PFSK-1 (cell line): Measurements from ENCODE around the gene KCNQ1.

Experiments used
- FOXP2 ChIP-seq: optimal IDR thresholded peaks from 2 replicates; pipeline ENCODE3; 2011; ENCODE audit warnings: borderline replicate concordance, control low read depth, inconsistent platforms; ENCODE audit not compliant: insufficient read depth; ENCODE audit errors: extremely low read length, extremely low read depth
- POLR2AphosphoS5 ChIP-seq: IDR thresholded peaks from 2 replicates; pipeline ENCODE4 v1.6.1; 2012; ENCODE audit warnings: low read depth, mild to moderate bottlenecking, control low read depth, low read length, moderate library complexity
- SIN3A ChIP-seq: IDR thresholded peaks from 2 replicates; pipeline ENCODE4 v1.6.1; 2012; ENCODE audit warnings: mild to moderate bottlenecking, low read length, moderate library complexity, borderline replicate concordance; ENCODE audit not compliant: insufficient read depth
- TAF1 ChIP-seq: IDR thresholded peaks from 2 replicates; pipeline ENCODE4 v1.6.1; 2012; ENCODE audit warnings: low read length, control low read depth, borderline replicate concordance; ENCODE audit not compliant: insufficient read depth
- TF ChIP-seq, protein P1 (sequence below), 2 experiments: IDR thresholded peaks; 2 replicates each; pipeline versions ENCODE4 v1.6.1 to v1.8.0; 2011 to 2012; ENCODE audit warnings: low read depth in 2 of 2, low read length in 2 of 2, control low read depth in 1 of 2, inconsistent platforms in 1 of 2, mild to moderate bottlenecking in 1 of 2, moderate library complexity in 1 of 2; ENCODE audit not compliant: insufficient read depth in 1 of 2

The KCNQ1 gene

DNA sequence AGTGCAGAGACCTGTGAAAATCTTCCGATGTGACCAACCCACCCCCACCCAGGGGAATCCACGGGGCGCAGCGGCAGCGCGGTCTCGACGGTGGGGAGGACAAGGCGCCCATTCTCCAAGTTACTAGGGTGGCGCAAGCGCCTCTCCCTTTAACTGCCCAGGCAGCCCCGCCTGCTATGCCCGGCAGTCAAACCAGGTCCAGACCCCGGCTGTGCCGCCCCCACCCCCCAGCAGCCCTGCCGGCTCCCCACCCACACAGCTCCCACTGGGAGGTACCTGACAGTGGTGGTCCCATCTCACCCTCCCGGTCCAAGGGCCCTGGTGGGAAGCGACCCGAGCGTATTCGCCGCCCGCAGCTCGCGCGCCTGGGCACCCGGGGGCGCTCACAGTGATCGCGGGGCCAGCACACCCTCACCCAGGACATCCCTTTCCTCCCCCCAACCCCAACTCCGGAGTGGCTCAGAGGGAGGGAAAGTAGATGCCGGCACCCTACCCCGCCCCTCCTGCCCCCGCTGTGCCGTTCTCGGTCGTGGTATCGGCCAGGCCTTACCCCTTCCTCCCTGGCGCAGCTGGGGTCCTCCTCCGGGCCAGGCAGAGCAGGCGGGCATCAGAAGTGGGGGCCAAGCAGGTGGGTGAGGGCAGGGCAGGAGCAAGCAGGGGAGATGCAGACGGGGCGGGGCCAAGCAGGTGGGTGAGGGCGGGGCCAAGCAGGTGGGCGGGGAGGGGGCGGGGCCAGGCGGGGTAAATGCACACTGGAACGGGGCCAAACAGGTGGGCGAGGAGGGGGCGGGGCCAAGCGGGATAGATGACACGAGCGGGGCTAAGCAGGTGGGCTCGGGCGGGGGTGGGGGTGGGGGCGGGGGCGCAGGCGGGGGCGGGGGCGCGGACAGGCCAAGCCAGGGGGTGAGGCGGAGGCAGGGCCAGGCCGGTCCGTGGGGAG, 657 bp upstream of the KCNQ1 start, which contains the start of gene TRPM5:
TSS of gene TRPM5 (minus strand) at position 634 of the 940 bp plus-strand sequence. CDS start 21,478 bp downstream, outside the sequence.
- TF ChIP-seq, protein P1, sequence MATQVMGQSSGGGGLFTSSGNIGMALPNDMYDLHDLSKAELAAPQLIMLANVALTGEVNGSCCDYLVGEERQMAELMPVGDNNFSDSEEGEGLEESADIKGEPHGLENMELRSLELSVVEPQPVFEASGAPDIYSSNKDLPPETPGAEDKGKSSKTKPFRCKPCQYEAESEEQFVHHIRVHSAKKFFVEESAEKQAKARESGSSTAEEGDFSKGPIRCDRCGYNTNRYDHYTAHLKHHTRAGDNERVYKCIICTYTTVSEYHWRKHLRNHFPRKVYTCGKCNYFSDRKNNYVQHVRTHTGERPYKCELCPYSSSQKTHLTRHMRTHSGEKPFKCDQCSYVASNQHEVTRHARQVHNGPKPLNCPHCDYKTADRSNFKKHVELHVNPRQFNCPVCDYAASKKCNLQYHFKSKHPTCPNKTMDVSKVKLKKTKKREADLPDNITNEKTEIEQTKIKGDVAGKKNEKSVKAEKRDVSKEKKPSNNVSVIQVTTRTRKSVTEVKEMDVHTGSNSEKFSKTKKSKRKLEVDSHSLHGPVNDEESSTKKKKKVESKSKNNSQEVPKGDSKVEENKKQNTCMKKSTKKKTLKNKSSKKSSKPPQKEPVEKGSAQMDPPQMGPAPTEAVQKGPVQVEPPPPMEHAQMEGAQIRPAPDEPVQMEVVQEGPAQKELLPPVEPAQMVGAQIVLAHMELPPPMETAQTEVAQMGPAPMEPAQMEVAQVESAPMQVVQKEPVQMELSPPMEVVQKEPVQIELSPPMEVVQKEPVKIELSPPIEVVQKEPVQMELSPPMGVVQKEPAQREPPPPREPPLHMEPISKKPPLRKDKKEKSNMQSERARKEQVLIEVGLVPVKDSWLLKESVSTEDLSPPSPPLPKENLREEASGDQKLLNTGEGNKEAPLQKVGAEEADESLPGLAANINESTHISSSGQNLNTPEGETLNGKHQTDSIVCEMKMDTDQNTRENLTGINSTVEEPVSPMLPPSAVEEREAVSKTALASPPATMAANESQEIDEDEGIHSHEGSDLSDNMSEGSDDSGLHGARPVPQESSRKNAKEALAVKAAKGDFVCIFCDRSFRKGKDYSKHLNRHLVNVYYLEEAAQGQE (IDR thresholded peaks at IDR 0.05; ENCODE audit: insufficient read depth in 1 of 2, low read depth in 2 of 2, low read length in 2 of 2): no peak
- TF ChIP-seq TAF1: no peak
- no peak for TF ChIP-seq FOXP2
- no peak for TF ChIP-seq SIN3A
- no peak for TF ChIP-seq POLR2AphosphoS5

DNA sequence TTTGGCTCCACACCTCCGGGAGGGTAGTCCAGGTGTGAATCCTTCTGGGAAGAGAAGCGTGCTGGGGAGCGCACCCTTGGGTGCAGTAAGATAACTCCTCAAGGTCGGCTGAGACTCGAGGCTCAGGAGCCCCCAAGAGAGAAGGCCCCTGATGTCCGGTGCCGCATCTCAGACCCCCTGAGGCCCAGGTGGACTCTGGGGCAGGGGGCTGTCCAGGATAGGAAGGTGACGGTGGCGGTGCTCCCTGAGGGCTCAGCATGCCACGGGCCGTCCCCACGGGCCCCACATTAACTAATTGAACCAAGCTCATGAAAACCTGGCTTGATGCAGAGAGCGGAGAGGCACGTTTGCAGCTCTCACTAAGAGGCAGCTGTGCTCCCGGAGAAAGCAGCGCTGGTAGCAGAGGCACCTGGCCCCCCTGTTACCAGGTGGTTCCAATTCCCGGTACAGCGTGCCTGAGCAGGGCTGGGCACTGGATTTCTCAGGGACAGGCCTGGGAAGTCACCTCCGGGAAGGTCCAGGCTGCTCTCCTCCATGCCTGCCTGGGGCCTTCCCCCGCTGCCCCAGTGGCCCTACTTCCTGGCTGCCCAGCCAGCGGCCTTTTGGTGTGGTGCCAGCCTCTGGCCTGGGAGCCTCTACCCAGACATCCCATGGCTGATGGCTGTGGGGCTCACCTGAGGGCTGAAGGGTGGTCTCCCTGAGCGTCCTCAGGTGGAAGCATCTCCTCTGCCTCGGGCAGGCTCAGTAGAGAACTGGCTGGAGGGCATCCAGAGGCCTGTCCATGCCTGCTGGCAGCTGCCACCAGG, 1.1 kb downstream of the KCNQ1 start:
- TF ChIP-seq, protein P1 (IDR thresholded peaks at IDR 0.05; ENCODE audit: insufficient read depth in 1 of 2, low read depth in 2 of 2, low read length in 2 of 2): no peak
- TF ChIP-seq POLR2AphosphoS5: no peak
- TF ChIP-seq FOXP2: no peak
- no peak for TF ChIP-seq SIN3A
- no peak for TF ChIP-seq TAF1

DNA sequence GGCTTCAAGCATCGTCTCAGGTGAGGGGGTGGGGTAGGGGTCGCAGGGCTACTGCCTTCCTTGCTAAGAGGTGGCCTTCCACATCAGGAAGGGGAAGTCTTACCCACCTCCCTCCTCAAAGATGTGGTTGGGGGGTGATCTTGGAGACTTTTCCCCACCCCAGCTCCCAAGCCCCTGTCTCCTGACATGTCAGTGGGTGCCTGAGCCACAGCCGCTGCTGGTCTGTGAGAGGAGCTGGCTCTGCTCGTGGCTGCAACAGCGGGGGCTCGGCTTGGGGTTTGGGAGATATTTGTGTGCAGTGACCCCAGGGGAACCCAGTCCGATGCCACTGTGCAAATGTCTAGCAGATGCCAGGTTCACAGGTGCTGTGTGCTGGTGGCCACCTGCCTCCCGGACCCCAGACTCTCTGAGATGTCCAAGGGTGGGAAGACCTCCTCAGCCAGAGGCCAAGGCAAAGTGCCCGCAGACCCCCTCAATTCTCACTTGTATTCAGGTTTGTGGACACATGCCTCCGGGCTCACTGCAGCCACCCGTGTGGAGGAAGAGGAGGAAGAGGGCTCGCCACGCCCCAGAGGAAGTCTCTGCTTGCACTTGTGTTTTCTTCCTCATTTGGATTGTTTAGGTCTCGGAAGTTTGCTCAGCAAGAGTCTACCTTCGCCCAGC, 1.9 kb downstream of the KCNQ1 start:
- TF ChIP-seq FOXP2: no peak
- no peak for TF ChIP-seq POLR2AphosphoS5
- no peak for TF ChIP-seq SIN3A
- TF ChIP-seq TAF1: no peak
- TF ChIP-seq, protein P1 (IDR thresholded peaks at IDR 0.05; ENCODE audit: insufficient read depth in 1 of 2, low read depth in 2 of 2, low read length in 2 of 2): no peak

DNA sequence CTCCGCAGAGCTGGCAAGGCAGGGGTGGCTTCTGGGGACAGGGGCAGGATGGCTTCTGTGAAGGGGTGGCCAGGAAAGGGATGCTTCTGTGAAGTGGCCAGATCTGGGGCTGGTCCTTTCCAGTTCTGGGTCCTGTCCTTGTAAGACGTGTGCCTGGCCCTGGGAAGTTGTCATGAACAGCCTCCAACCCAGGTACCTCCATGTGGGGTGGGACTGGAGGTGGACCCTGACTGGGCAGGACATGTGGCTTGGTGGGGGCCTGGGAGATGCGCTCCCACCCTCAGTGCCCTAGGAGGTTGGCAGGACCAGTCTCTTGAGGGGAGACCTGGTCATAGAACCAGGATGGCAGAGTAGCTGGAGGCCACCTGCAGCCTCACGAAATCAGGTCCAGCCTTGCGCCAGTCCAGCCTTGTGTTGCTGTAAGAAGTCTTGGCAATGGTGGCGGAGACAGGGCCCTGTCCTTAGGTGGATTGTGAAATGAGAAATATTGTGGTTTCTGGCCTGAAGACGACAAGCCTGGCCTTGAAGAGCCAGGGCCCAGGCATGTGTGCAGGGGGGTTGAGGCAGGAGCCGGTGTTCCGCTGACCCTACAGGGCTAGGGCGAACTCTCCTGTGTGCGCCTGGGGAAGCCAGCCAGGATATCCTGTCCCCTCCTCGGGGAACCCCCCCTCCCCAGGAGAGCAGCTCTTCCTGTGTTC, 2.6 kb downstream of the KCNQ1 start:
- TF ChIP-seq FOXP2: no peak
- TF ChIP-seq SIN3A: no peak
- TF ChIP-seq, protein P1 (IDR thresholded peaks at IDR 0.05; ENCODE audit: insufficient read depth in 1 of 2, low read depth in 2 of 2, low read length in 2 of 2): no peak
- no peak for TF ChIP-seq POLR2AphosphoS5
- TF ChIP-seq TAF1: no peak
